ENCODE measurements around the gene AATK.
"Not testable (repeated sequence)": the region's sequence is repeated elsewhere in the genome, so short reads cannot be mapped to it uniquely, and the experiment has no call there.

AATK gene

DNA sequence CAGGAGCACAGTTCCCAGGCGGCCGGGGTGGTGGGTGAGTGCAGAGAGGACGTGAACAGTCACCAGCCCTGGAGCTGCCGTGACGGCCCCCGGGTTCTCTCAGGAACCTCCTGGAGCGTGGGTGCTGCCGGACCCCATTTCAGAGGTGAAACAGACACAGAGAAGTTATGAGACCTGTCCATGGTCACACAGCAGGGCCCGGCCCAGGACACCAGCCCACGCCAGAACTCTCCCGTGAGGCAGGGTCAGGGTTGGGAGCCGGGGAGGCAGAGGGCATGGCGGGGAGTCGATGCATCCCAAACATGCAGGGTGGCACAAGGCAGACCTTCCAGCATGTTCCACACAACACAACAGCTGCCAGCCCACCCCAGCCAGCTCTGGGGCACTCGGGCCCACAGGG, 4.5 kb downstream of the AATK start:
- DNase-seq (ENCODE audit: low read depth): no peak

DNA sequence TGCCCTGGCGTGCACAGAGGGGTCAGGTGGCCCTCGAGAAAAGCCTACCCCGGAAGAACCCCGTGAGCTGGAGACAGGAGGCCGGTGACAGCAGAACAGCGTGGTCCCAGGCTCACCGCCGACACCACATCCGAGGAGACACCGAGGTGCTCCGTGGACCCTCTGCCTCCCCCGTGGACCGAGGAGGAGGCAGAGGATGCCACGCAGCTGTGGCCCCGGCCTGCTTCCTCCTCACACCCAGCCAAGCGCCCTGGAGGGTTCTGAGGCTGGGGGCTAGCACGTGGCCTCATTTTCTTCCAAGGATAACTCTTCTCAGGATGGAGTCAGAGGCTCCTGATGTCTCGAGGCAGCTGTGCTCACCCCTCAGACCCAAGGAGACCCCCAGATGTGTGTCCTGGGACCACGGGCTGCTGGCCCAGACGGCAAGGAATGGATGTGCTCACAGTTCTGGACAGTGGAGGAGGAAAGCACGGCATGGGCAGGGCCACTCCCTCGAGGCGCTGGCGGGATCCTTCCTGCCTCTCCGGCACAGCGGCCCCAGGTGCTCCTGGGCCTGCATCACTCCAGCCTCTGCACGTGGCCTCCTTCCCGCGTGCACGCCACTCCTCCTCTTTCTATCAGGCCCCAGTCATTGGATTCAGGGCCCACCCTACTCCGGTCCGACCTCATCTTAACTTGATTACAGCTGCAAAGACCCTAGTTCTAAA, 5.1 kb downstream of the AATK start:
- DNase-seq (ENCODE audit: low read depth): no peak

DNA sequence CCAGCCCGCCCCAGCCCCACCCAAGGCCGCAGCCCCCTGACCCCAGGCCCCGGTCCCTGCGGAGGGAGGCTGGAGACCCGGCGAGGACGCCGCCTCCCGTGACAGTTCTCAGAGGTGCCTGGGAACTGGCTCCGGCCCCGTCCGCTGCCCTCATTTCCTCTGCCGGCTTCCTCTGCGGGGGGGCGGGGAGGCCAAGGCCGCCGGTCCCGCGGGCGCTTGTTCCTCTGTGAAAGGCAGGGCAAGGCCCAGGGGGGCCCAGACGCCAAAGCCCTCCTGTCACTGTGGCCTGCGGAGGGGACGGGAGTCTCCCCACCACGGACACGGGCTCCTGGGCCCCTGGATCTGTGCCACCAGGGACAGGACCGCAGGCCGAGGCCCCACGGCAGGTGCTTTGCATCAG, 5.7 kb downstream of the AATK start:
- DNase-seq (ENCODE audit: low read depth): no peak

DNA sequence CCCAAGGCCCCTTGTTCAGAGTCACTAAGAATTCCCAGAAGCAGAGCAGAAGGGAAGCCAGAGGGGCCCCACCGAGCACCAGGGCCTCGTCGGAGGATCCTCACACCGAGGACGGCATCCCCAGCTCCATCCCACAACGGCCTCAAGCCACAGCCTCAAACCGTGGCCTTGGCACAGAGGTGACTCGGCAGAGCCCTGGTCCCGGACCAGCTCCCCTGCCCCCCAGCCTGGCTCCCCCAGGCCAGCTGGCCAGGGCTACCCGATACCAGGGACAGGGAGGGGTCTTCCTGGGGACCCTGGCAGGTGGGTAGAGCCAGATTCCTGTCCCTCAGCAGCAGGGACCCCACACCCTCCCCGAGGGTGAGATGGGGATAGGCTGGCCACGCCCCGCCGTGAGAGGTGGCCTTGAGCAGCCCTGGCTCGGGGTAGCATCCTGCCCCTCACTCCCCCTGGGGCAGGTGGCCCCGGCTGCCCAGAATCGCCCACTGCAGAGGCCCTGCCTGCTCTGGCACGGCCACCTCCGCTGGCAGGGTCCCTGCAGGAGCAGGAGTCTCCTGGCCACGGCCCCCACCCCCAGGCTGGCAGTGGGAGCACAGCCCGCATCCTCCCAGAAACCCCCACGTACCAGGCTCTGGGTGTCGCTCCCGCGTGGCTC, 6.3 kb downstream of the AATK start:
- DNase-seq (ENCODE audit: low read depth): no peak

DNA sequence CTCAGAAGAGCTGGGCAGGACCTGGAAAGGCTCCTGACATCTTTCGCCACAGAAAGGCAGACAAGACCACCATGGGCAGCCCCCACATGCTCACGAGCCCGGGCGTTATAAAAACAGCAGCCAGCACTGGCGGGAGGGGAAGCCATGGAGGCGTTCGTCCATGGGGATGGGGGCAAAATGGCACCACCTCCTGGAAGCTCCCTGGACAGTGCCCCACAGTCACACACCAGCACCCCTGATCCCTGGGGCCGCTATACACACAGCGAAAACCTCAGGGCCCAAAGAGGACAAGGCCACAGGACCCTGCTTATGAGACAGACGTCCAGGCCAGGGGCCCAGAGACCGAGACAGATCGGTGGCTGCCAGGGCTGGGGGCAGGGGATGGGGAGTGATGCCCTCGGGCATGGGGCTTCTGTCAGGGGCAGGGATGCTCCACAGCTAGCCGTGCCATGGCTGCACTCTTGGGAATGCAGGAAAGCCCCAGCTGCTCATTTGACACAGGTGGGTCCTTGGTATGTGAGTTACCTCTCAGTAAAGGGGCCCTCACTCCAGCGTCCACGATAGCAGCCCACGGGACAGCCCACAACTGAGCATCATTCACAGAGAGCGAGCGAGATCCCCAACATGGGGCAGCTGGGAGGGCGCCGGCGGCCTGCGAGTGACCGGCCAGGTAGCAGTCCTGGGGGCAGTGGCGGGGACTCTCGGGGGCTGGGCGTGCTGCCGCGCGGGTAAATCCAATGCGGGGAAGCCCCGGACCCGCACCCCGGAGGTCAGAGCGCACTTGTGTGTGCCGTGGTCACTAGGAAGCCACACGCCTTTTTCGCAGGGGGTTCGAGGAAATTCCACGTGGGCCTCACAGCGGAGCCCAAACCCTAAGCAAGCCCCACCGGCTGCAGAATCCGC, 7.1 kb downstream of the AATK start:
- DNase-seq (ENCODE audit: low read depth): no peak

DNA sequence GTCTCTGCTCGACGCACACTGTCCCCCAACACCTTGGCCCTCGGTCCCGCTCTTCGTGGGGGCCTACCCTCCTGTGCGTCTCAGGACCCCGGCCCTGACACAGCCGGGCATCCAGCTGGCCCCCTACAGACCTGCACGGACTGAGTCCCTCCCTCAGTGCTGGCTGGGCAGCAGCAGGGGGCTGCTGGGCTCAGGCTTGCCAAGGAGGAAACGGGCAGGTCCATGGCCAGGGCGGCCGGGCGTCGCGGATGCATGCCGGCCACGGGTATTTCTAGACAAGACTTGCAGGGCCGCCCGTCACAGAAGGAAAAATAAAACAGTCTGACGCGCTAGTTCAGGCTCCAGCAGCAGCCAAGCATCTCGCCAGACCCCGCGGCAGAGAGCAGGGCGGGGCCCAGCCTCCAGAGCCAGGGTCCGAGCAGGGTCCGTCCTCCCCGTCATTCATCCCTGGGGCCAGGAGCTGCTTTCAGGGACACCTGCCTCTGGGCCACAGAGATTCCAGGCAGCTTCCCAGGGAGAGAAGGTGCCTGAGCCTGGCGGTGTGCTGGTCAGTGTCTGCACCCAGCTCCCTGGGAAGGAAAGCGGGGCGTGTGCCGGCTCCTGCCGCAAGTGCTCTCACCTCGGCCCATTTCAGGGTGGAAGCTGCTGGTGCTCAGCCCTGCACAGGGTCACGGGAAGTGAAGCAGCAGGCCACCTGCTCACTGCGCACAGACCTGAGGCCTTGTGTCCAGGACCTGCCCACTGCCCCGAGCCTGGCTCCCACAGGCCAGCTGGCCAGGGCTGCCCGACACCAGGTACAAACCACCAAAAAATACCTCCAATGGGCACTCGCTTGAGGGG, 8.0 kb downstream of the AATK start:
- no peak for DNase-seq (ENCODE audit: low read depth)

DNA sequence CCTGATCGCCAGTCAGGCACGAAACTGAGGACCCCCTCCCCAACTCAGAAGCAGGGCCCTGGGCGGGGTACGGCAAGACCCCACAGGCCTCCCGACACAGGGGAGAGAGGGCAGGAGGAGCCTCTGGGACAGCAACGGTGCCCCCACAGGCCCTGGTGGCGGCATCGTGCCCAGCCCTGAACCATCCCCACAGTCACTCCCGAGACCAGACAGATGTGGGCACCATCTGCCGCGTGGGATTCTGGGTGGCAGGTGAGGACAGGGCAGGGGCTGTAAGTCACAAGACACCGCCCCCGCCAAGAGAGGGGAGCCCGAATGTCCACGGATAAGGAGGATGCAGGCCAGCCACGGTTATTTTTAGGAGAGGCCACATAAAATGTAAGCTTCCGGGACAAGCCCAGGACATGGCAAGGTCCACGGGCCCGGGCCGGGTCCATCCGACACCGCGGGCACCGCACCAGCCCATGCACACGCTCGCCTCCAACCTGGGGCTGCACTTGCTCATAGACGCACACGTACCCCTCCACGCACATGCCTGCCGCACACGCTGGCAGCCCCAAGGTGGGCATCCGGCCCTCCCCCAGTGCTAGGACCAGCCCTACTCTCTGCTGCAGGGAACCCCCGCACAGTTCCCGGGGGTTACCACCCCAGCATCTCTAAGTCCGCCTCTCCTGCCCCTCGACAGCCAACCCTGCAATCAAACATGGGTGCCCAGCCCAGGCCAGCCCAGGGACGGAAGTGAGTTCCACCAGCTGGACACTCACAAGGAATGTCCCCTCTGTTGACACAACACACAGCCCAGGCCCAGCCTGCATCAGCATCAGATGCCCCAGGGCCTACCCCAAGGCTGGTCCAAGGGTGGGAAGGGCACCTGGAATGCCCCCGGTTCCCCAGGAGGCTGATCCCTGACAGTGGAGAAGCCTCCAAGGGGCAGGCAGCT, 8.9 kb downstream of the AATK start:
- DNase-seq (ENCODE audit: low read depth): no peak

DNA sequence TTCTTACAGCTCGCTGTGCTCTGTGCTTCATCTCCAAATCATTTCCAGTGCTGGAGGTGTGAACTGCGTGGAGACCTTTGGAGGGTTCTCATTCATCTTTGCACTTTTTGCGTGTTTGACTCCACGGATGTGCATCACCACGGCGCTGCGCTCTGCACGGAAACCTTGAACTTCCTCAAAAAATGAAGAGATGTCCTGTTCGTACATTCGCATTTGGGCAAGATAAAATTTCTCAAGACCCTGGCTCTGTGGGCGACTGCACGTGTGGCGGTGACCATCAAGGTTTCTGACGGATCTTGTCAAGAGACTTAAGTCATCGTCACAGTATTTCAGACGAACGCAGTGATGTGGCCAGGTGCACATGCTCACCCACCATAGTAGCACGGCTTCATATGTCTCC, 11.1 kb downstream of the AATK start:
- DNase-seq (ENCODE audit: low read depth): no peak

DNA sequence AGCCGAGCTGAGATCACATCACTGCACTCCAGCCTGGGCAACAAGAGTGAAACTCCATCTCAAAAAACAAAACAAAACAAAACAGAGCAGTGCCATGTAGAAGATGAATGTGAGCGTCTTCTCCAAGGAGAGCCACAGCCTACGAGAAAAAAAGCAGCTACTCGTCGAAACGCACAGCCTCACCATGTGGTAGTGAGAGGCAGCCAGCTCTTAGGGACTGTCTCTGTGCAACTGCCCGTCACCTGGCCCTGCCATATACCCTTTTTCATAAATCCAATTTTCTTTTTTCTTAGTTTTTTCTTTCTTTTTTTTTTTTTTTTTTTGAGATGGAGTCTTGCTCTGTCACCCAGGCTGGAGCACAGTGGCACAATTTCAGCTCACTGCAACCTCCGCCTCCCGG, 12.0 kb downstream of the AATK start:
- DNase-seq (ENCODE audit: low read depth): not testable (repeated sequence)

DNA sequence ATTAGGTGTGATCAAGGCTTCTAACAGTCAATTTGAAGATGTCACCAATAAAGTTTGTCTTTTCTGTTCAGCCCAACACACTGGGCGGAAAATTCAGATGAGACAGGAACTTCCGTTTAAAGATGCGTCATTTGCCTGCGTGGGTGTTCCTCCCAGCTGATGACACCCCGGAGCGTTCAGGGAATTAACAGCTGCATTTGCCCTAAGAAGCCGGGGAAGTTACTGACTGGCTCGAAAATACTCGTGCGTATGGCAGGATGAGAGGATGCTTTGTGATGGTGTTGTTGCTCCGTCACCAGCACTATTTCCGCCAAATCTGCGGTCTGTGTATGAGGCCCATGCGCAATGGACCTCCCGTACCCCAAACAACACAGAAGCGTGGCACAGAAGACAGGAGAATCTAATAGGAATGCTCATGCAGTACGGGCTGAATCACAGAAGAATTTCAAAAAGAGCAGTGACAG, 12.6 kb downstream of the AATK start:
- DNase-seq (ENCODE audit: low read depth): no peak

DNA sequence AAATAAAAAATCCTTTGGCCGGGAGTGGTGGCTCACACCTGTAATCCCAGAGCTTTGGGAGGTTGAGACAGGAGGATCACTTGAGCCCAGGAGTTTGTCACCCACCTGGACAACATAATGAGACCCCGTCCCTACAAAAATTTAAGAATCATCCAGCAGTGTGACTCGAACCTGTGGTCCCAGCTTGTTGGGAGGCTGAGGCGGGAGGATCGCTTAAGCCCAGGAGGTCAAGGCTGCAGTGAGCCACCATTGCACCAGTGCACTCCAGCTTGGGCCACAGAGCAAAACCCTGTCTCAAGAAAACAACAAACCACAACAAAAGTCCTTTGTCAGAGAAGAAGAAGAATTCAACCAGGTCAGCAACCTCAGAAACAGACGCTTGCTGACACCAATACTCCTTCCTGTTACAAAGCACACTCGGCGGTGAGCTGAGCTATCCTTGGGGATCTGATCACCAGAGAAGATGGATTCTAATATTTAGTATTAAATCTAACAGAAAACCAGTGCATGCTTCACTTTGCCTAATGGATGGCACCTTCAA, 13.7 kb downstream of the AATK start:
- no peak for DNase-seq (ENCODE audit: low read depth)

DNA sequence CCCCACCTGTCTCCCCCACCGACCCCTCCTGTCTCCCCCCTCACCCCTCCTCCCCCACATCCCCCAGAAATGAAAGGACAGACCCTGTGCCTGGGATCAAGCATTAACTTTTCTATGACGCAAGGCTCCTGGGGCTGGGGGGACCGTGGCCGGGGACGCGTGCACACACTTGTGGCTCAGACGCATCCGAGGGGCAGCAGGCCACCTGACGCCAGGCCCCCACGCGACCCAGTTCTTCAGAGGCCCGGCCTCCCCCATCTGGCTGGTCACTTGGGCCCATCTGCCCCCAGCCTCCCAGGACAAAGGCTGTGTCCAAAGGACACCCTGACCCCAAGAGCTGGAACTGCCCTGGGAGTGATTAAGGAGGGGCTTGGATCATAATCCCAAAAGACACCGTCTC, 14.7 kb downstream of the AATK start:
- DNase-seq (ENCODE audit: low read depth): no peak

DNA sequence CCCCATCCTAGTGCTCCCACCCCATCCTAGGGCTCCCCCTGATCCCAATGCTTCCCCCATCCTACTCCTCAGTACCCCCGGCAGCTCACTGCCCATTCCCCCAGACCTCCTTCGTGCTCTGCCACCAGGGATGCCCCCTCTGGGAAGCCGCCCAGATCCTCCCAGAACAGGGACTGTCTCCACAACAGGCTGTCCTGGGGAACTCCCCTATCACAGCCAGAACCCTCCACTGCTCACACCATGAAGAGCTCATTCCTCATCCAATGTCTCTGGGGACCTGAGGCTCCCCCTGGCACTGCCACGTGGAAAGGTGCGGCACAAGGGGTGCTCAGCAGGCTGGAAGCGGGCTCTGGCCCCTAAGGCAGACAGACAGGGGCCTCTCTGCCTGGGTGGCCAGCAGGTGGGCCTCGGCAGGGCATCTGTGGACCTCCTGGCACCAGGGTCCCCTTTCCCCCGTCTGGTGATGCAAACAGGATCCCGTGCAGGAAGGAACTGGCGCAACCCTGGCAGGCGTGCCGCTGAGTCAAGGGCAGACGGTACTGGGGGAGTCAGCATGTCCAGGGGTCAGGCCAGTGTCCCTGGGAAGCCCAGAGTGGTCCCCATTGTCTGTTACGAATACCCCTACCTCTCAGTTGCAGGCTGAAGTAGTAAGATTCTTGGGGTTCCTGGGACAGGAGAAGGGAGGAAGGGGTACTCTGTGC, 15.5 kb downstream of the AATK start:
- no peak for DNase-seq (ENCODE audit: low read depth)

DNA sequence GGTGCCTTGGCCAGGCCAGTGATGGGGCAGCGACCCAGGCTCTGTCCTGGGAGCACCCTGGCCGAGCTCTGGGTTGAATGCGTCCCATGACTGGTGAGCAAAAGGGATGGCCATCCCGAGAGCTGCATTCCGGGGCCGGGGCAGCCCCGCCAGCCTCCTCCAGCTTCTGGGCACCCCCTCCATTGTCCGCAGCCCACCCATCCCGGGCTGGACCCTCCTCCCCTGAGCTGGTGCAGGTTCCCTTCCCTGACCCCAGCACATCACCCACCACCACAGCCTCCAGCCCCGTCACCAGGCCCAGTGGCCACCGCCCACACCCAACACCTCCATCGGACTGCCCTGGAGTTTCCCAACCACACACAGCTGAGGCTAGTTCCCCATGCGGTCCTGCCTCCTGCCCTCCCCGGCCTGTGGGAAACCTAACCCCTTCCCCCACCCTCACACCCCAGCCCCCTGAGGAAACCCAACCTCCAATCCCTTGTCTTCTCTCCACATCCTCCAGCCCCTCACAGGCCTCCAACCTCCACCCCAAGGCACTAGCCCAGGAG, 17.0 kb downstream of the AATK start:
- no peak for DNase-seq (ENCODE audit: low read depth)

DNA sequence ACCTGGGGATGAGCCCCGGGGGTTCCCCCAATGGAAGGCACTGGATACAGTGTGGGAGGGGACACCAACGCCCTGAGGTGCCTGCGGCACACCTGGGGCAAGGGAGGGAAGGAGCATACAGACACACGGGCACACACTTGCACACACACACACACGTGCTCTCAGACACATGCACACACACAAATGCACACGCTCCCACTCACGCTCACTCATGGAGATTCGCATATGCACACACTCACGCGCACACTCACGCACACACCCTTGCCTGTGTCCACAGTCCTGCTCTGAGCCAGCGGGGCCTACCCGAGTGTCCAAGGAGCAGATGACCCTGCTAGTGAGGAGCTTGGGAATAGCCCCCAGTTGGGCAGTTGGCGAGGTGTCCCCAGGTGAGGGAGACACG, 17.4 kb downstream of the AATK start:
- no peak for DNase-seq (ENCODE audit: low read depth)

DNA sequence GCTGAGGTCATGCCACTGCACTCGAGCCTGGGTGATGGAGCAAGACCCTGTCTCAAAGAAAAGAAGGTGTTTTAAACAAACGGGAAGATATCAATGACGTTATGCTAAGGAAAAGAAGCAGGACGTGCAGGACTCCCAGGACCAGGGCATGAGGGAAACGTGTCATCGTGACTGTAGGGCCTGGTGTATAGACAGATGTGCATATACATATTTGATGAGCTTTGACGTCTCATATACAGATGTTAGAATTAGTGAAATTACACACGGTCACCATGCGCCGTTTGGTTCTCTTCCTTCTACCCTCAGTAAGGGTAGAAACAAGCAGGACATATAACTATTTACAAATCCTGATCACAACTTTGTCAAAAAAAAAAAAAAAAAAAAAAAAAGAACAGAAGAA, 18.3 kb downstream of the AATK start:
- DNase-seq (ENCODE audit: low read depth): no peak

DNA sequence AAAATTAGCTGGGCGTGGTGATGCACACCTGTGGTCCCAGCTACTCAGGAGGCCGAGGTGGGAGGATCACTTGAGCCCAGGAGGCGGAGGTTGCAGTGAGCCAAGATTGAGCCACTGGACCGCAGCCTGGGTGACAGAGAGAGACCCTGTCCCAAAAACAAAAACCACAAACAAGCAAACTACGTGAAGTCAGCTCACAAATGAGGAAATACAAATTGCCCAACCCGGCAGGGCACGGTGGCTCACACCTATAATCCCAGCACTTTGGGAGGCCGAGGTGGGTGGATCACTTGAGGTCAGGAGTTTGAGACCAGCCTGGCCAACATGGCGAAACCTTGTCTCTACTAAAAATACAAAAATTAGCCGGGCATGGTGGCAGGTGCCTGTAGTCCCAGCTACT, 19.8 kb downstream of the AATK start:
- DNase-seq (ENCODE audit: low read depth): not testable (repeated sequence)

DNA sequence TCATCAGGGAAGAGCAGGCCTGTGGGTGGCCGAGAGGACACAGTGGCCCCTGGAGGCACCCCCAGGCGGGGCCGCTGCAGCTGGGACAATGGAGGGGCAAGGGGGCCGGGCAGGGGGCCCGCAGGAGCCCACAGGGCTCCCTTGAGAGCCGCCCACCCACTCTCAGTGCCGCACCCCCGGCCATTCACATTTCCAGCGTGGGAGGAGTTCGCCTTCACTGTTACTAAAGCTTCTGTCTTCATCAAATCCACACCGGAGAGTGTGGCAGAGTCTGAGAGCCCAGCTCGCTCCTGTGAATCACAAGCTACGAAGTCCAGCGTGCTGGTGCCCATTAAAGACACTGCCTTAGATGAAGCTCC, 21.6 kb downstream of the AATK start:
- DNase-seq (ENCODE audit: low read depth): no peak

DNA sequence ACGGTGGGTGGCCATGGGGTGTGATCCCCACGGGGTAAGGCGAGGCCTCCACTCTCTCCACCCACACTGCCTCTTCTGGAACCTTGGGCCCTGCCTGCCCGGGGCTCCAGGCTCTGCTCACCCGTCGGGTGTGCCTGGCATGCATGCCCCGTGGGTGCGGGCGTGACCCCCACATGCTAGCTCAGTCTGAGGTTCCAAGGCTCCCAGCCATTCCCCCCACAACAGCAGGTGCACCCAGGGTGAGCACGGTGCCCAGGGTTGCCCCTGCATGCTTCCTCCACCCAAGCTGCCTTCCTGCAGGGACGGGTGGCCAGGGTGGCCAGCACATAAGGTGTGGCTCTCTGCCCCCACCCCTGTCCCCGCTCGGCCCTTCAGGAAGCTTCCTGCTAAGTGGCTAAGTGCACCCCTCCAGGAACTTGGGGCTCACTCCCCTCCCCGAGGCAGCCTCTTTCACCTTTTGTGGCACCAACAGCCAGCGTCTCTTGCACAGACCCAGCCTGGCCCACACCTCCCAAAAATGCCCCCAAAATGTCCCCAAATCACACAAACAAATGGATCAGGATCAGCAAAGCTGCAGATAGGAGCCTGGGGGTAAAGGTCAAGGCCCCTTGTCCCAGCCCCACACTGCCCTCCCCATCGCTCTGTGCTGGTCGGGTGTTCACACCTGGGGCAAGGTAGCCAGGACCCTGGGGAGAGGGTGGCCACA, 22.2 kb downstream of the AATK start:
- DNase-seq (ENCODE audit: low read depth): no peak
